ENCODE data around the gene DPF3.

DNA sequence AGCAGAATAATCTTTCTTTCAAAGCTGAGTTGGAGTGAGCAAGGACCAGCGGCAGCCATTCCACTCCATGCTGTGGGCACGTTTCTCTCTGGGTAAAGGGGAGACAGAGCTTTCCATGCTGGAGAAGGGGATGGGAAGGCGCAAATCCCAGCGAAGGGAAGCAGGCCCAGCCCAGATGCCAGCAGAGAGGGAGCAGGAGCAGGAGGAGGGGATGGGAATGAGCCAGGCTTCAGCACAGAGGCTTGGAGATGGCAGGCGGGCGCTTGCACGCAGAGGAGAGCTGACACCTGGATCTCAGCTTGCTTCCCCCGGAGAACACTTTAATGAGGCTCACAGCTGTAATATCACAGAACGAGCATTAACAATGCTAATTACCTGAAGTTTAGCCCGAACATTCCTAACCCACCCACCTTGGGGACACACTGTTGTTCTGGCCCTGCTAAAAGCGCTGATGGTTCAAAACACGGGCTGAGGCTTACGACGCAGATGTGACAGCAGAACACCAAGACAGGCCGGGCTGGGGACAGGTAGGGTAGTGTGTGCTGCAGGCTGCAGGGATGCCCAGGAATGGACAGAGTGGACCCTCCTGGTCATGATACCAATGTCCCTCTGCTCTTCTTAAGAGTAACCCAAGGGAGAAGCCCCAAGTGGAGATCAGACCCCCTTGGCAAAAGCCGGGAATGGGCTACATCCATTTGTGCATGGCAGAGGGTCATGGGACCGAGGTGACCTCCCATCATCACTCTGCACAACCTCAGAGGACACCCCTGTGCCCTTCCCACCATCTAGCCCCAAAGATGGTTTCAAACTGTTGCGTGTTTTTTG, 288.6 kb downstream of the DPF3 start:
- TF ChIP-seq, protein P1, sequence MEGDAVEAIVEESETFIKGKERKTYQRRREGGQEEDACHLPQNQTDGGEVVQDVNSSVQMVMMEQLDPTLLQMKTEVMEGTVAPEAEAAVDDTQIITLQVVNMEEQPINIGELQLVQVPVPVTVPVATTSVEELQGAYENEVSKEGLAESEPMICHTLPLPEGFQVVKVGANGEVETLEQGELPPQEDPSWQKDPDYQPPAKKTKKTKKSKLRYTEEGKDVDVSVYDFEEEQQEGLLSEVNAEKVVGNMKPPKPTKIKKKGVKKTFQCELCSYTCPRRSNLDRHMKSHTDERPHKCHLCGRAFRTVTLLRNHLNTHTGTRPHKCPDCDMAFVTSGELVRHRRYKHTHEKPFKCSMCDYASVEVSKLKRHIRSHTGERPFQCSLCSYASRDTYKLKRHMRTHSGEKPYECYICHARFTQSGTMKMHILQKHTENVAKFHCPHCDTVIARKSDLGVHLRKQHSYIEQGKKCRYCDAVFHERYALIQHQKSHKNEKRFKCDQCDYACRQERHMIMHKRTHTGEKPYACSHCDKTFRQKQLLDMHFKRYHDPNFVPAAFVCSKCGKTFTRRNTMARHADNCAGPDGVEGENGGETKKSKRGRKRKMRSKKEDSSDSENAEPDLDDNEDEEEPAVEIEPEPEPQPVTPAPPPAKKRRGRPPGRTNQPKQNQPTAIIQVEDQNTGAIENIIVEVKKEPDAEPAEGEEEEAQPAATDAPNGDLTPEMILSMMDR (IDR thresholded peaks at IDR 0.05), result no peak
- TF ChIP-seq POLR2A (IDR thresholded peaks at IDR 0.05), result no peak

Measured in adrenal gland (tissue), 5 donors.